Dendritic cell treated with granulocyte-macrophage colony-stimulating factor and Interleukin-4, amounts not matched to agents 40 ng/mL and 50 ng/mL, for 4 days (primary cell): ENCODE results near the gene GADD45A.

Experiments
- H3K27ac Mint-ChIP-seq: one replicate; pipeline ENCODE4 v1.8.0; 2022; ENCODE audit warnings: mild to moderate bottlenecking, mixed read lengths
- H3K27me3 Mint-ChIP-seq: one replicate; pipeline ENCODE4 v1.8.0; 2022; ENCODE audit warnings: mild to moderate bottlenecking, mixed read lengths
- H3K36me3 Mint-ChIP-seq: one replicate; pipeline ENCODE4 v1.8.0; 2022; ENCODE audit warnings: low read depth, mixed read lengths
- H3K4me1 Mint-ChIP-seq: one replicate; pipeline ENCODE4 v1.8.0; 2022; ENCODE audit warnings: low read depth, mixed read lengths
- H3K4me3 Mint-ChIP-seq: one replicate; pipeline ENCODE4 v1.8.0; 2022; ENCODE audit warnings: mild to moderate bottlenecking, moderate library complexity, mixed read lengths
- H3K9me3 Mint-ChIP-seq: one replicate; pipeline ENCODE4 v1.8.0; 2022; ENCODE audit warnings: mixed read lengths
- intact Hi-C: fragments of 100-400 bp; cut with micrococcal nuclease; formaldehyde crosslinking; loops from one replicate; pipeline ENCODE4 v1.15.0; 2022

Gene GADD45A

DNA sequence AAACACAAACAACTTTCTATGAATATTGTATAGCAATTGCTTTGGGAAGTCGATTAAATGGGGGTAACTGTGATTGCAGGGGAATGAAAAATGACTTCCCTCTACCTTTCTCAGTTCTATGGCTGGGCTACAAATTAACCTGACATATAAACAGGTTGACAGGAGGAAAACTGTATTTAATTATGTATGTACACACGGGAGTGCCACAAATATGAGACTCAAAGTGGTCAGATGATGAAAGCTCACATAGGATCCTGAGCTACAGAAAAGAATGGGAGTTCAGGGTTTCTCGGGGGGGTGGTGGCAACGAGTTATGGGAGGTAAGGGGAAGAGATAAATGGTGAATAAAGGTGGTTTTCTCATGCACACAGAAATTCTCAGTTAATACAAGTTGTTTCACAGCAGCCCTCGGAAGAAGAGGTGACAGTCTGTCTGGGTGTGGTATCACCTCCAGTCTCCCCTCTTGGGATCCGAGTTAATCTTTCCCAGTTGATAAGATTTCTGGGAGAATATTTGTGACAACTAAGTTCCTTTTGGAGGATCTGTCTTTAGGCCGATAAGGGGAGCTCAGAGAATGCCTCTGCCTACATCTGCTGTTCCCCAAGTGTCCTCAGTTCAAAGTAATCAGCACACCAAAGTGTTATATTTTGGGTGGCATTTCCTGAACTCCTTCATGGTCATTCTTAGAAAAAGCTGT is 26.3 kb downstream of the GADD45A start:
- Mint-ChIP-seq H3K36me3 (no peaks in the 10 kb centered on the region), H3K9me3 (no peaks in the 10 kb centered on the region), H3K4me3 (no peak overlapping the region), H3K27ac (no peak overlapping the region), H3K27me3 (no peaks in the 10 kb centered on the region), H3K4me1 (peaks cover 5% of the 10 kb centered on the region)
- intact Hi-C loops = no loop called here

DNA sequence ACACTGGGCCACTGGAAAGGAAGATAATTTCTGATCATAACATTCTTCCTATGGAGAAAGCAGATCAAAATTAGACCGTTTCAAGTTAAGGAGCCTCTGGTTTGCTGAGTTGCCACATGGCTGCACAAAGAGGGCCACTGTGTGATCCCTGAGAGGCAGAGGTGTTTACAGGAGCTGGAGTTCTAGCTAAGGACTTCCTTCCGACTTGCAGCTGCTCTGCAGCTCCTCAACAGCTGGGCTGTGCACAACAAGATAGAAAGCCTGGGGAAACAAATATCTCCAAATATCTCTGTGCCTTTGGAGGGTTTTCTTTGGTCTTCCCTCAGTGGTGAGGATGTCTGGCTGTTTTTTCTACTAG is 26.8 kb downstream of the GADD45A start:
- Mint-ChIP-seq H3K27me3 (no peaks in the 10 kb centered on the region), H3K36me3 (no peaks in the 10 kb centered on the region), H3K27ac (no peak overlapping the region), H3K4me3 (no peak overlapping the region), H3K4me1 (peaks cover 5% of the 10 kb centered on the region), H3K9me3 (no peaks in the 10 kb centered on the region)
- intact Hi-C loops = no loop called here

DNA sequence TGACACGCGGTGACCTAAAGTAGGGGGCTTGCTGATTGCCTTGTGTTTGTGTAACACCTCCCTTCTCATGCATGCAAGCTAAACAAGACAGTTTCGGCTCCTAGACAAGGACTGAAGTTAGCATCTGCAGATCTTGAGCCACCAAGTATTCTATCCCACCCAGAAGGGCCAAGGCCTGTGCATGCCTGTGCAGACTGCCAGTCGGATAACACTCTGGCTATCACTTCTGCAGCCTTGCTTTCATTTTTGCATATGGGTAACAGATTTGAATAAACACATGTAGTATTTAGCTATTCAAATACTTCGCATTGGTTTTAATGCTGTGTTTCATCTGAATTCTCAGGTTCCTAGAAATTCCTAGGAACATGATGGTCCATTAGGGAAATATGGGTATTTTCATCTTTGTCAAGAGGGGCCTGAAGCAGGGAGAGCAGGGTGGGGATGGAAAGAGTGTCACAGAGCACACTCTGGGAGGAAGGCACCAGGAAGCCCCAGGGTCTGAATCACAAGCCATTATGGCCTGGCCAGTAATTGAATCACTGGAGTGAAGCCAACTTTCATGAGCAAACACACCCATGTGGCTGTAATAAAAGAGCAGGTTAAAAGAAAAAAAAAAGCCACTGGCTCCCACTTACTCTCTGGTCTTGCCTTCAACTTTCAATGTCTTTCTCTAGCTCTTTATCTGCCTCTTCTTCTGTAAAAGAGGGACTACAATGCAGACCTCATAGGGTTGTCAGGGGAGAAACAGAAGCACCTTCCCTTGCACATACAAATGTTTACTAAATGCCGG is 28.3 kb downstream of the GADD45A start:
- no peak overlapping the region for H3K4me3 Mint-ChIP-seq
- no peaks in the 10 kb centered on the region for H3K27me3 Mint-ChIP-seq
- H3K27ac Mint-ChIP-seq = no peak overlapping the region
- H3K4me1 Mint-ChIP-seq = peaks cover 9% of the 10 kb centered on the region
- no peaks in the 10 kb centered on the region for H3K36me3 Mint-ChIP-seq
- no peaks in the 10 kb centered on the region for H3K9me3 Mint-ChIP-seq
- intact Hi-C loops = no loop called here

DNA sequence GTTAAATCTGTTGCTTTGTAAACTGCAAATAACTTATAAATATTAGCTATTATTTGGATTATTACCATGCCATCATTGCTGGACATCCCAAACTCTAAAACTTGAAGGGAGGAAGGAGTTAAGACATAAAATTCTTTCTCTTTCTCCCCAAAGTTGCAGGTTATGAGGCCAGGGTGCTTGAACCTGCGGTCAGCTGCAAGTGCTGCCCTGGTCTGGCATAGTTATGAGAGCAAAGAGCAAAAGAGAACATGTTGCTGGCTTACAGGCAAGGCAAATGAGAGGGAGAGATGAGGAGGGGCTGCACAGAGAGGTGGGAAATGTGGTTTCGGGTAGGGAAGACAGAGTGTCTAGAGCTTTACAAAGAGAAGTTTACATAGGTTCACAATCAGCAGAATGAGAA is 30.8 kb downstream of the GADD45A start:
- H3K4me3 Mint-ChIP-seq = no peak overlapping the region
- H3K27ac Mint-ChIP-seq = no peak overlapping the region
- no peaks in the 10 kb centered on the region for H3K36me3 Mint-ChIP-seq
- no peaks in the 10 kb centered on the region for H3K27me3 Mint-ChIP-seq
- intact Hi-C loops = no loop called here
- H3K4me1 Mint-ChIP-seq = peaks cover 9% of the 10 kb centered on the region
- no peaks in the 10 kb centered on the region for H3K9me3 Mint-ChIP-seq

DNA sequence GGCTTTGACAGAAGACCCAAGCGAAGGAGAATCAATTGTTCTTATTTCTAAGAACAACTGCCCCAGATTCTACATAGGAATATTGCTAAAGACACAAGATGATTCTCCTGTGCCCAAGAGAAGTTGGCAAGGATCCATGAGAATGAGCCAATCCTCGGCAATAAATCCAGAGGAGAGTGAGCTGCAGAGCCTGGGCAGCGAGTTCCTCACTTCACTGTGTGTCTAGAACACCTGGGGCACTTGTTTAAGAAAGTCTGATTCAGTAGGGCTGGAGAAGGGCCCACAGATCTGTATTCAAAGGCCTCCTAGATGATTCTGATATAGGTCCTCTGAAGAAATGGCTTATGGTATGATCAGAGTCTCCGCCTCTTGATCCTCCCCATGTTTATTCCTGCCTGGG is 31.8 kb downstream of the GADD45A start:
- Mint-ChIP-seq H3K27ac (no peak overlapping the region), H3K4me3 (no peak overlapping the region), H3K4me1 (peaks cover 9% of the 10 kb centered on the region), H3K9me3 (no peaks in the 10 kb centered on the region), H3K36me3 (no peaks in the 10 kb centered on the region), H3K27me3 (no peaks in the 10 kb centered on the region)
- intact Hi-C loops = no loop called here

DNA sequence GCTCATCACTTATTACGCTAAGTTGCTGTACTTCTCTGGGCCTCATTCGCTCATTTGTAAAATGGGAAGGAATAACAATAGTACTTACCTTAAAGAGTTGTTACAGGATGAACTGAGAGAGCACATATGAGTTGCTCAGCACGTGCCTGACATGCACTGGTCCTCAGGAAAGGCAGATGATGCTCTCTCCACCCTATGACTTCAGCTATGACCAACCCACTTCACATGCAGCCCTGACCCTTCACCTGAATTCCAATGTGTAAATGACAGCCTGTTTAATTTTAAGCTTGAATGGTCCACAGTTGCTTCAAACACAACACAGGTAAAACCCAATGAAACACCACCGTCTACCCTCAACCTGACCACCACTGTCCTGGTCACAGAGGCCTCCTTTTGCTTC is 32.9 kb downstream of the GADD45A start:
- Mint-ChIP-seq H3K4me3 (no peak overlapping the region), H3K4me1 (peaks cover 9% of the 10 kb centered on the region), H3K36me3 (no peaks in the 10 kb centered on the region), H3K27me3 (no peaks in the 10 kb centered on the region), H3K9me3 (no peaks in the 10 kb centered on the region), H3K27ac (no peak overlapping the region)
- intact Hi-C loops = no loop called here

DNA sequence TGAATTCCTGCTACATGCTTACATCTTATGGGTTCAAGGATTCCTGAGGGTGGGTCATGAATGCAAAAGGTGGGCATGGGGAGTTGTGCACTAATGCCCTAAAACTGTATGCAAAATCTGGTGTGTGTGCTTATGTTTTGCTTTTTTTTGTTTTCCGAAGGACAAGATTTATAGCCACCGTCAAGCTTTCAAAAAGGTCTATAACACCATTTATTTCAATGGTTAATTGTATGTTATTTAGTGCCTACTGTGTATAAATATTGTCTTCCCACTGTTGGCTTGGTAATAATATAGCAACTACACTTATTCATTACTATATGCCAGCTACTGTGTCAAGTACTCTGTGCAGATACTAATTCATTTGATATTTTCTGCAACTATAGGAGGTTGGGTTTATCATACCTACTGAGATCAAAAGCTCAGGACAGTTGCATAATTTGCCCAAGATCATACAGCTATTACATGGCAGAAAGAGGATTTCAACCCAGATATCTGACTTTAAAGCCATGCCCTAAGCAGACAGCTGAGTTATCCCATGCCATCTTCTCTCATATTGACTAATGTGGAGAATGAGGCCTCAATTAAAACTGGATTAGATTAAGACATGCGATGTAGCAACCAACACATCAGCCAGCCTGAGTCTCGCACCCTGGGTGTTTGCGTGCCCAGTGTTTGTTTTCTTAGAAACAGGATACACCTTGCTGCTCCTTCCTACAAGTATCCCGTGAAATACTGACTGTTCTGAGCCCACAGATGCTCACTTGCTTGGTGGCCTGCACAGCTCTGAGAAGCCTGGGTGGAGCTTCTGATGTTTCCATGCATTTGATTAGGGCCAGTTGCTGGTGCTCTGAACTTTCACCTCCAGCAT is 34.6 kb downstream of the GADD45A start:
- intact Hi-C loops = no loop called here
- Mint-ChIP-seq H3K27me3 (no peaks in the 10 kb centered on the region), H3K27ac (no peak overlapping the region), H3K36me3 (no peaks in the 10 kb centered on the region), H3K4me1 (peaks cover 4% of the 10 kb centered on the region), H3K4me3 (no peak overlapping the region), H3K9me3 (no peaks in the 10 kb centered on the region)

DNA sequence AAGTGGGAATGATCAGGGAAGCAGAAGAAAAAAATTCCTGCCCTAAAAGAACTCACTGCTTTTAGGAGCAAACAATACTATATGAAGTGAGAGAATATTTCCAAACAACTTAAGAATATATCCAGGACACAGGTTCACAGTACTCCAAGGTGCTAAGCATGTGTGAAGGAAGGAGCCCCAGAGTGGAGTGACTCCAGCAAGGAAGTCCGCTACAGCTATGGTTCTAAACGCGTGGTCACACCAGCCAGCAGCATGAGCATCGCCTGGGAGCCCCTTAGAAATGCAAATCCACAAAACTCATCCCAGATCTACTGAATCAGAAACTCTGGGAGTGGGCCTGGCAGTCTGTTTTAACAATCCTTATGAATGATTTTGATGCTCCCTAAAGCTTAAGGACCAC is 36.1 kb downstream of the GADD45A start:
- Mint-ChIP-seq H3K27me3 (no peaks in the 10 kb centered on the region), H3K9me3 (no peaks in the 10 kb centered on the region), H3K27ac (no peak overlapping the region), H3K4me1 (peaks cover 6% of the 10 kb centered on the region), H3K36me3 (no peaks in the 10 kb centered on the region), H3K4me3 (no peak overlapping the region)
- intact Hi-C loops = no loop called here

DNA sequence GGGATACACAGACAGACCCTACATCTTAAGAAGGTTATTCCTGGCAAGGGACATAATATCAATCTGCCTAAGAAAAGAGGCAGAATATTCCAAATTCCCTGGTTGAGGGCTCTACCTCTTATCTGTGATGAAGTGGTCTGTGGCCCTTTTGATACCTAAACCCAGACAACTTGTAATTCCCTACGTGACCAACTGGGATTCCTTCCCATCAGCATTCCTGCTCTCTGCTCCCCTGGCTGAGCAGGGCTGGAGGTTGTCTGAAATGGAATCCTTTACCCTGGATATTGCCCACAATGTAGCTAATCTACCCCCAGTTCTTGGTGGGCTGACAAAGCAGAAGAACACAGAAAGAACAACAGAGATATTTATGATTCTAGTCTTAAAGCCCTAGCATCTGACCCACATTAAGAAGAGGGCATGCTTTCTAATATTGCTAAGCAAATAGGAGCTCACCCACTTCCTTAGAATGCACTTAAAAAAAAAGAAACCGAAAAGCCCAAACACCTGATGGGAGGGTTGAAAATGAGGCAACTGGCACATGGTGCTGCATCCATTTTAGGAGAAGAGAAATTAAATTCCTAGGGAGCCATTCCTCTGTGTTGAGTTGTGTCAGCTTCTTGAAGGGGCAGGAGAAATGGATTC is 36.8 kb downstream of the GADD45A start:
- Mint-ChIP-seq H3K36me3 (no peaks in the 10 kb centered on the region), H3K9me3 (no peaks in the 10 kb centered on the region), H3K27me3 (no peaks in the 10 kb centered on the region), H3K4me3 (no peak overlapping the region), H3K4me1 (peaks cover 8% of the 10 kb centered on the region), H3K27ac (no peak overlapping the region)
- intact Hi-C loops = no loop called here

DNA sequence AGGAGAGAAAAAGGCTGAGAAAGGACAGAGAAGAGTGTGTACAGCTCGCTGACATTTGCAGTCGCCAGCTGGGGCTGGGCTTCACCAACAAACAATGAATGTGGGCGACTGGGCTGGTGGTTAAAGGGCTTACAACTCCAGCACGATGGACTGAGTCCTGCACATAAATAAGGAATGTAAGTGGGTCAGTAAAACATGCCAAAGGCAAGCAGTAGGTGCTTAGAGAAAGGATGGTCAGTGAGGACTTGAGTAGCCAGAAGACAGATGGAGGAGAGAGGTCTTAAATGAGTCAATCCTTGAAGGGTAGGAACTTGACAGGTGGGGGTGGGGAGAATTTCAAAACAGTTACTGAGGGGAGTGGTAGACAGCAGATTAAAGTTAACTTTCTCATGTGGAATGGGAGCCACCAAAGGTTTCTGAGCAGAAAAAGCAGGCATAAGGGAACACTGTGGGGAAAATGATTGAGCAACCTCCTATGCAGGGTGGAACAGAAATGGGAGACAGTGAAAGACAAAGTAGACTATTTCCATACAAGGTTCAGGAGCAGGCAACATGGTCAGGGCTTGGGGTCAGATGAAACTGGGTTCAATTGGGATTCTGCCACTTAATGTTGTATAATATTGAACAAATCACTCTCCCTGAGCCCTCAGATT is 37.4 kb downstream of the GADD45A start:
- no peaks in the 10 kb centered on the region for H3K36me3 Mint-ChIP-seq
- no peaks in the 10 kb centered on the region for H3K27me3 Mint-ChIP-seq
- intact Hi-C loops = no loop called here

DNA sequence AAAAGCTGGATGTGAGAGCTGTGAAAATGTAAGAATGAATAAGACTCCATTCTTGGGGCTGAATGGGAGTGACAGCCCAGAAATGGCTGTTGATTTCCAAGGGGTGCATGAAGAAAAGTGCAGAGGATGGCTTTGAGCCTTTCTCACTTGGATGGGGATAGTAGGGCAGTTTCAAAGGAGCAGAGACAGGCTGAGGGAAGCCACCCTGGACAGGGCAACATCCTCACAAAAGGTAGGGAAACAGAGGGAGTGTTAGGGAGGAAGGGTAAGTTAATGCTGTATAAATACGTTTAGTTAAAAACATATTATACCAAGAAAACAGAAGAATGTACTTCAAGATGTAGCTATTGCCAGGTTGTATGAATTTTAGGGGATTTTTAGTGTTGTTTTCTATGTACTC is 38.1 kb downstream of the GADD45A start:
- Mint-ChIP-seq H3K27ac (no peak overlapping the region), H3K4me1 (peaks cover 5% of the 10 kb centered on the region), H3K9me3 (no peaks in the 10 kb centered on the region), H3K27me3 (no peaks in the 10 kb centered on the region), H3K4me3 (no peak overlapping the region), H3K36me3 (no peaks in the 10 kb centered on the region)
- intact Hi-C loops = no loop called here

More for the DNA sequence above, 37.4 kb downstream of the GADD45A start:
- Mint-ChIP-seq H3K9me3 (no peaks in the 10 kb centered on the region), H3K27ac (no peak overlapping the region), H3K4me1 (peaks cover 8% of the 10 kb centered on the region), H3K4me3 (no peak overlapping the region)

DNA sequence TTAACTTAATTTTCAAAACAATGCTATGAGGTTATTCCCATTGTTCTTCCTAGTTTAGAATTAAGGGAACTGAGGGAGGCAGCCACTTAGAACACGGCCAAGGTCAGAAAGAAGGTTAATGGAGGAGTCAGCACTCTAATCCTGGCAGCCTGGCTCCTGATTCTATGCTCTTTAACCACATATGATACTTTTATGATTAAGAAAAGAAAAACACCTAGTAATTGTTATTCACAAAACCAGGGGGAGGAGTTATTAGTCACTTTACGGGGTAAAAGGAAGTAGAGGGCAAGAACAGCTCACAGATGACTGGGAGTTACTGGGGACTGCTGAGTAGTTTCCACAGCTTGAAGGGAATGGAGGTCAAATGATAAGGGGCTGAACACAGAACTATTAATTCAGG is 38.6 kb downstream of the GADD45A start:
- intact Hi-C loops = no loop called here
- Mint-ChIP-seq H3K4me1 (peaks cover 5% of the 10 kb centered on the region), H3K27me3 (no peaks in the 10 kb centered on the region), H3K9me3 (no peaks in the 10 kb centered on the region), H3K27ac (no peak overlapping the region), H3K36me3 (no peaks in the 10 kb centered on the region), H3K4me3 (no peak overlapping the region)

DNA sequence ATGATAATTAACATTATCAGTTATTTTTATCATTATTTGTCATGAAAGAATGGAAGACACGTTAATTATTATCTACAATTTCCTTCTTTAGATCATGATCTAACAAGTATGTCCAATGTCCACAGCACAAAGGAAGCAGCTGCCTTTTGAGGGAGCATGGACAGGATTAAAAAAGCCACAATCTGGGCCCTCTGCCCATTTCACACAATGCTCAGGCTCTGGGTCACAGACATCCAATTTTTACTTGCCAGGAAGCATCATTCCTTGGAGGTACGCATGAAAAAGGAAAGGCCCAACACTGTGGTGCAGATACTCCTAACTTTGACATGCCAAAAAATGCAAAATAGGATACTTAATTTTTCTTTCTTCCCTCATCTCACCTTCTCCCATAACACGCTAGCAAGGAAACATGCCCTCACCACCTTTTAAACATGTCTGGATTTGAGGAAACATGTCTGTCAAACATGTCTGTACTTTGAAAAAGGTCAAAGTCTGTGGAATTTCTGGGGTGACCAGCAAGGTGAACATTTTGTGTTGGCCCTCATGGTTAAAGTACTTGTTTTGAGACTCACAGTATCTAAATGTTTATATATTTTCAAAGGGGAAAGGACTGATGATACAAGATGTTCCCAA is 40.0 kb downstream of the GADD45A start:
- Mint-ChIP-seq H3K27ac (no peak overlapping the region), H3K4me3 (no peak overlapping the region), H3K4me1 (peaks cover 5% of the 10 kb centered on the region)

More for the DNA sequence above, 40.0 kb downstream of the GADD45A start:
- Mint-ChIP-seq H3K9me3 (no peaks in the 10 kb centered on the region), H3K27me3 (no peaks in the 10 kb centered on the region), H3K36me3 (no peaks in the 10 kb centered on the region)
- intact Hi-C loops = no loop called here
